HEK293 (cell line): ENCODE results near the gene C9orf43.

Experiments
- OVOL3 ChIP-seq: fragments of 450-650 bp; formaldehyde crosslinking; IDR thresholded peaks from 2 replicates; pipeline ENCODE4 v1.5.1; 2016; ENCODE audit warnings: missing biosample characterization, missing genetic modification characterization
- REST ChIP-seq: fragments of 450-650 bp; formaldehyde crosslinking; IDR thresholded peaks from 2 replicates; pipeline ENCODE4 v1.5.1; 2016; ENCODE audit warnings: missing biosample characterization, missing genetic modification characterization
- ZNF274 ChIP-seq, 2 experiments: fragments of 200-500 bp in 1 of 2; fragments of 450-650 bp in 1 of 2; sonication (Bioruptor generic) in 1 of 2; formaldehyde crosslinking in 1 of 2; IDR thresholded peaks; 2 replicates each; pipeline versions ENCODE4 v1.5.1 to v1.6.1; 2014 to 2016; ENCODE audit warnings: borderline replicate concordance in 1 of 2, inconsistent platforms in 1 of 2, low read length in 1 of 2, missing biosample characterization in 1 of 2, missing genetic modification characterization in 1 of 2
- ZNF549 ChIP-seq: fragments of 450-650 bp; IDR thresholded peaks from 2 replicates; pipeline ENCODE4 v1.5.1; 2018; ENCODE audit warnings: missing biosample characterization, missing genetic modification characterization, mild to moderate bottlenecking, inconsistent platforms, moderate library complexity
- ZNF580 ChIP-seq: fragments of 450-650 bp; formaldehyde crosslinking; IDR thresholded peaks from 2 replicates; pipeline ENCODE4 v1.5.1; 2016; ENCODE audit warnings: missing biosample characterization, missing genetic modification characterization
- ZNF776 ChIP-seq: fragments of 450-650 bp; formaldehyde crosslinking; IDR thresholded peaks from 2 replicates; pipeline ENCODE4 v1.5.0; 2017; ENCODE audit warnings: missing biosample characterization, missing genetic modification characterization, borderline replicate concordance
- TF ChIP-seq, protein P1 (sequence below): fragments of 450-650 bp; formaldehyde crosslinking; IDR thresholded peaks from 2 replicates; pipeline ENCODE4 v1.5.1; 2016; ENCODE audit warnings: missing biosample characterization, missing genetic modification characterization
- TF ChIP-seq, protein P2 (sequence below): fragments of 450-650 bp; formaldehyde crosslinking; IDR thresholded peaks from 2 replicates; pipeline ENCODE4 v1.5.1; 2016; ENCODE audit warnings: missing biosample characterization, missing genetic modification characterization
- TF ChIP-seq, protein P3 (sequence below): fragments of 450-650 bp; formaldehyde crosslinking; conservative IDR thresholded peaks from 2 replicates; pipeline ENCODE4 v1.5.1; 2016; ENCODE audit warnings: low read depth, missing biosample characterization, missing genetic modification characterization

DNA sequence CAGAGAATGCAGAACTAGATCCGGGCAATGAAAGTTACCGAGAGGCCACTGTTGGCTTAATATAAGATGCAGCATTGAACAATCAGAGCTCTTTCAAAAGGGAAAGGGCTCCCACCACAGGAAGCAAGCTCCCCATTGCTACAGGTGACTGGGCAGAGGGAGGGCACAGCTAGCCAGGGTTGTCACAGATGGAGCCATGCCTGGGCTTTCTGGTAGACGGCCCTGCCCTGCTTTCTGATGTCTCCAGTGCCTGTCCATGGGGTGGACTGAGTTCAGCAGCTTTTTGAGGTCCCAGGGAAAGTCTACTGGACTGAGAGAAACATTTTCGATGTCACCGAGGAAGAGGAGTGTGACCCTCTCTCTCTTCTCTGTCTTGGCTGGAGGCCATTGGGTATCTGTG lies 67.1 kb downstream of the C9orf43 start:
- TF ChIP-seq, protein P1, sequence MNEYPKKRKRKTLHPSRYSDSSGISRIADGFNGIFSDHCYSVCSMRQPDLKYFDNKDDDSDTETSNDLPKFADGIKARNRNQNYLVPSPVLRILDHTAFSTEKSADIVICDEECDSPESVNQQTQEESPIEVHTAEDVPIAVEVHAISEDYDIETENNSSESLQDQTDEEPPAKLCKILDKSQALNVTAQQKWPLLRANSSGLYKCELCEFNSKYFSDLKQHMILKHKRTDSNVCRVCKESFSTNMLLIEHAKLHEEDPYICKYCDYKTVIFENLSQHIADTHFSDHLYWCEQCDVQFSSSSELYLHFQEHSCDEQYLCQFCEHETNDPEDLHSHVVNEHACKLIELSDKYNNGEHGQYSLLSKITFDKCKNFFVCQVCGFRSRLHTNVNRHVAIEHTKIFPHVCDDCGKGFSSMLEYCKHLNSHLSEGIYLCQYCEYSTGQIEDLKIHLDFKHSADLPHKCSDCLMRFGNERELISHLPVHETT, result no peak
- no peak for TF ChIP-seq REST
- no peak for TF ChIP-seq ZNF580 (tag by site-specific recombination)
- TF ChIP-seq, protein P2, sequence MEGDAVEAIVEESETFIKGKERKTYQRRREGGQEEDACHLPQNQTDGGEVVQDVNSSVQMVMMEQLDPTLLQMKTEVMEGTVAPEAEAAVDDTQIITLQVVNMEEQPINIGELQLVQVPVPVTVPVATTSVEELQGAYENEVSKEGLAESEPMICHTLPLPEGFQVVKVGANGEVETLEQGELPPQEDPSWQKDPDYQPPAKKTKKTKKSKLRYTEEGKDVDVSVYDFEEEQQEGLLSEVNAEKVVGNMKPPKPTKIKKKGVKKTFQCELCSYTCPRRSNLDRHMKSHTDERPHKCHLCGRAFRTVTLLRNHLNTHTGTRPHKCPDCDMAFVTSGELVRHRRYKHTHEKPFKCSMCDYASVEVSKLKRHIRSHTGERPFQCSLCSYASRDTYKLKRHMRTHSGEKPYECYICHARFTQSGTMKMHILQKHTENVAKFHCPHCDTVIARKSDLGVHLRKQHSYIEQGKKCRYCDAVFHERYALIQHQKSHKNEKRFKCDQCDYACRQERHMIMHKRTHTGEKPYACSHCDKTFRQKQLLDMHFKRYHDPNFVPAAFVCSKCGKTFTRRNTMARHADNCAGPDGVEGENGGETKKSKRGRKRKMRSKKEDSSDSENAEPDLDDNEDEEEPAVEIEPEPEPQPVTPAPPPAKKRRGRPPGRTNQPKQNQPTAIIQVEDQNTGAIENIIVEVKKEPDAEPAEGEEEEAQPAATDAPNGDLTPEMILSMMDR (tag by site-specific recombination), result no peak
- no peak for TF ChIP-seq ZNF776 (tag by site-specific recombination)
- TF ChIP-seq ZNF274 (IDR thresholded peaks at IDR 0.05; ENCODE audit: low read length), result no peak
- no peak for TF ChIP-seq ZNF274 (tag by site-specific recombination; IDR thresholded peaks at IDR 0.05; ENCODE audit: borderline replicate concordance)
- TF ChIP-seq OVOL3 (tag by site-specific recombination), result no peak
- TF ChIP-seq, protein P3, sequence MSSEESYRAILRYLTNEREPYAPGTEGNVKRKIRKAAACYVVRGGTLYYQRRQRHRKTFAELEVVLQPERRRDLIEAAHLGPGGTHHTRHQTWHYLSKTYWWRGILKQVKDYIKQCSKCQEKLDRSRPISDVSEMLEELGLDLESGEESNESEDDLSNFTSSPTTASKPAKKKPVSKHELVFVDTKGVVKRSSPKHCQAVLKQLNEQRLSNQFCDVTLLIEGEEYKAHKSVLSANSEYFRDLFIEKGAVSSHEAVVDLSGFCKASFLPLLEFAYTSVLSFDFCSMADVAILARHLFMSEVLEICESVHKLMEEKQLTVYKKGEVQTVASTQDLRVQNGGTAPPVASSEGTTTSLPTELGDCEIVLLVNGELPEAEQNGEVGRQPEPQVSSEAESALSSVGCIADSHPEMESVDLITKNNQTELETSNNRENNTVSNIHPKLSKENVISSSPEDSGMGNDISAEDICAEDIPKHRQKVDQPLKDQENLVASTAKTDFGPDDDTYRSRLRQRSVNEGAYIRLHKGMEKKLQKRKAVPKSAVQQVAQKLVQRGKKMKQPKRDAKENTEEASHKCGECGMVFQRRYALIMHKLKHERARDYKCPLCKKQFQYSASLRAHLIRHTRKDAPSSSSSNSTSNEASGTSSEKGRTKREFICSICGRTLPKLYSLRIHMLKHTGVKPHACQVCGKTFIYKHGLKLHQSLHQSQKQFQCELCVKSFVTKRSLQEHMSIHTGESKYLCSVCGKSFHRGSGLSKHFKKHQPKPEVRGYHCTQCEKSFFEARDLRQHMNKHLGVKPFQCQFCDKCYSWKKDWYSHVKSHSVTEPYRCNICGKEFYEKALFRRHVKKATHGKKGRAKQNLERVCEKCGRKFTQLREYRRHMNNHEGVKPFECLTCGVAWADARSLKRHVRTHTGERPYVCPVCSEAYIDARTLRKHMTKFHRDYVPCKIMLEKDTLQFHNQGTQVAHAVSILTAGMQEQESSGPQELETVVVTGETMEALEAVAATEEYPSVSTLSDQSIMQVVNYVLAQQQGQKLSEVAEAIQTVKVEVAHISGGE (tag by site-specific recombination), result no peak
- no peak for TF ChIP-seq ZNF549 (tag by site-specific recombination)
